ENCODE results near the gene ARHGAP8. TPM values are rescaled to one million over a fixed set of nuclear protein-coding genes. Genes with fewer than 3 reads are reported as not detected.
"Not testable (repeated sequence)": the region's sequence is repeated elsewhere in the genome, so short reads cannot be mapped to it uniquely, and the experiment has no call there.

The ARHGAP8 gene
- total RNA-seq, 4 donors from 2014 or later = 14.9 to 38.8 (median 18.3) TPM

DNA sequence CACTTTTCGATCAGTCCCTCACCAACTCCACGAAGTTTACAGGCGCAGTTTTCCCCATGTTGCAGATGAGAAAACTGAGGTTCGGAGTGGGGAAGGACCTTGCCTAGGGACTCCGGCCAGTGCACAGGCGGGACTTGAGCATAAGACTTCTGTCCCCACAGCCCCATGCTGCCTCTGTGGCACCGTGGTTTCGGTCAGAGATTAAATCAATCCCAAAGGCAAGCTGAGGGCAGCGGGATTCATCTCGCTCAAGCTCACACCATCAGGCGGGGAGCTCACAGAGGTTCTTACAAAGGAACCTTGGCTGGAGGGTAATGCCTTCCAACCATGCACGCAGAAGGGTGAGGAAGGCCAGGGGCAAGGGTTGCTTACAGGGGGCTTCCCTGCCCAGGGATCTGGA, 141.9 kb downstream of the ARHGAP8 start:
- H3K4me3 ChIP-seq = no peak overlapping the region
- H3K27me3 ChIP-seq = no peaks in the 10 kb centered on the region
- TF ChIP-seq POLR2A (IDR thresholded peaks at IDR 0.05) = no peak
- TF ChIP-seq, protein P1, sequence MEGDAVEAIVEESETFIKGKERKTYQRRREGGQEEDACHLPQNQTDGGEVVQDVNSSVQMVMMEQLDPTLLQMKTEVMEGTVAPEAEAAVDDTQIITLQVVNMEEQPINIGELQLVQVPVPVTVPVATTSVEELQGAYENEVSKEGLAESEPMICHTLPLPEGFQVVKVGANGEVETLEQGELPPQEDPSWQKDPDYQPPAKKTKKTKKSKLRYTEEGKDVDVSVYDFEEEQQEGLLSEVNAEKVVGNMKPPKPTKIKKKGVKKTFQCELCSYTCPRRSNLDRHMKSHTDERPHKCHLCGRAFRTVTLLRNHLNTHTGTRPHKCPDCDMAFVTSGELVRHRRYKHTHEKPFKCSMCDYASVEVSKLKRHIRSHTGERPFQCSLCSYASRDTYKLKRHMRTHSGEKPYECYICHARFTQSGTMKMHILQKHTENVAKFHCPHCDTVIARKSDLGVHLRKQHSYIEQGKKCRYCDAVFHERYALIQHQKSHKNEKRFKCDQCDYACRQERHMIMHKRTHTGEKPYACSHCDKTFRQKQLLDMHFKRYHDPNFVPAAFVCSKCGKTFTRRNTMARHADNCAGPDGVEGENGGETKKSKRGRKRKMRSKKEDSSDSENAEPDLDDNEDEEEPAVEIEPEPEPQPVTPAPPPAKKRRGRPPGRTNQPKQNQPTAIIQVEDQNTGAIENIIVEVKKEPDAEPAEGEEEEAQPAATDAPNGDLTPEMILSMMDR (IDR thresholded peaks at IDR 0.05) = no peak
- H3K36me3 ChIP-seq = no peaks in the 10 kb centered on the region
- H3K4me1 ChIP-seq = no peaks in the 10 kb centered on the region
- H3K9me3 ChIP-seq = no peaks in the 10 kb centered on the region
- DNase-seq = peak in 2 of 3 donors; percentile 13 to 27
- no peak overlapping the region for H3K27ac ChIP-seq

DNA sequence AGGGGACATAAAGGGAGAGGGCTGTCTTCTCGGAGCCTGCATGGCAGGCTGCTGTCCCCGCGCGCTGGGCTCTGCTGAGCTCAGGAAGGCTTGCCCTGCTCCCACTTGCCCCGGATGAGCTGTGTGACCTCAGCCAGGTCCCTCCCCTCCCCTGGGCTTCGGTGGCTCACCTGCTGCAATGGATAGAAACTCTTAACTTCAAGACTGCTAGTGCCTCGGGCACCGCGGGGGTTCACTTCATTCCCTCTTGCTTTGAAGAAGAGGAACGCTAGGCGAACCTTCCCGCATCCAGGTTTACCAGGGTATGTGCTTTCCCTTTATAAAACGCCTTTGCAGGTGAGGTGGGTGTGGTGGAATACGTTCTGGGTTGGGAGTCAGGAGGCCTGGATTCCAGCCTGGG, 142.4 kb downstream of the ARHGAP8 start:
- no peaks in the 10 kb centered on the region for H3K36me3 ChIP-seq
- DNase-seq = peak in 1 of 3 donors; percentile 27
- H3K27me3 ChIP-seq = no peaks in the 10 kb centered on the region
- no peak overlapping the region for H3K4me3 ChIP-seq
- H3K9me3 ChIP-seq = no peaks in the 10 kb centered on the region
- TF ChIP-seq POLR2A (IDR thresholded peaks at IDR 0.05) = no peak
- TF ChIP-seq, protein P1 (IDR thresholded peaks at IDR 0.05) = no peak
- no peaks in the 10 kb centered on the region for H3K4me1 ChIP-seq
- H3K27ac ChIP-seq = no peak overlapping the region

DNA sequence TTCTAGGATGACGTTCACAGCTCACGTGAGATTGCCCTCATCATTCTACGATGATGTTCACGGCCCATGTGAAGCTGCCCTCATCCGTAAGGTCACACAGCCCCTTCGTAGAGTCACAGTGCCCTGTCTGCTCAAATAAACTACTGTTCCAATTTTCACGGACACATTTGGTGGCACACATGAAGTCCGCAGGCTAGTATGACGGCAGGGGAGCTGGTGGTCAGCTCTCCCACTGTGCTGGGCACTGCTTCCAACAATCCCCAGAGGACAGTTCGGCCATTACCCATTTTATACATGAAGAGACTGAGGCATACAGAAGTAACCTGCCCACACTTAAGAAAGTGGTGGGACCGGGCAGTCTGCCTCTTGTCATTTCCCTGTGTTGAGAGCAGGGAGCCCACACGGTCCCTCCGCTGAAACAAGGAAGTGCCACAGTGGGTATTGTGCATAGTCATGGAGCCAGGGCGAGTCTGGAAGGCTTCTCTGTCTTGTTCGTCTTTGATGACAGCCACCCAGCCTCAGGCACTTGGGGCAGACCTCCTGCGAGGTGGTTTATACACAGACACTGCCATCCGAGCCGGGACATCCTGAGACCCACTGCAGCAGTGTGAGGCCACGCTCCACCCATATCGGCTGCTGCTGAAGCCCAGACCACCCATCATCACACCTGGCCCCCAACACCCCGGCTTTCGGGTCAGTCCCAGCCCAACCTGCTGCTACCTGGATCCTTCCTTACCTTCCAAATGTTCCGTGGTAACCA, 143.1 kb downstream of the ARHGAP8 start:
- TF ChIP-seq, protein P1 (IDR thresholded peaks at IDR 0.05) = no peak
- TF ChIP-seq POLR2A (IDR thresholded peaks at IDR 0.05) = no peak
- Histone ChIP-seq H3K9me3 (no peaks in the 10 kb centered on the region), H3K27me3 (no peaks in the 10 kb centered on the region), H3K4me3 (no peak overlapping the region), H3K27ac (no peak overlapping the region), H3K36me3 (no peaks in the 10 kb centered on the region), H3K4me1 (no peaks in the 10 kb centered on the region)
- peak in 1 of 3 donors; percentile 21 for DNase-seq

DNA sequence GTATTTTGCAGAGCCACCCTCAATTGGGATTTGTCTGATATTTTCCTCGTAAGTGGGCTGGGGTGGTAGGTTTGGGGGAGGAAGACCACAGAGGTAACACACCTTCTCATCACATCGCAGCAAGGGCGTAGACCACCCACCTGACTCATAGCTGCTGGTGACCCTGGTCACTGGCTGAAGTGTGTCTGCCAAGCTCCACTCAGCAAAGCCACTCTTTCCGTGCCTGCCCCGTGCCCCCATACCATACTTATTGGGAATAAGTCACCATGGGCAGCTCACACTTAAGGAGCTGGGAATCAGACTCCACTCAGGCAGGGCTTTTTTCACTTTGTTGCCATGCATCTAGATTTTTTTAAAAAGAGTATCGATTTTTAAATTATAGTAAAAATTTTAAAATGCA, 145.9 kb downstream of the ARHGAP8 start:
- no peaks in the 10 kb centered on the region for H3K36me3 ChIP-seq
- no peaks in the 10 kb centered on the region for H3K4me1 ChIP-seq
- peaks cover 0 to 14% (median 8%) of the 10 kb centered on the region in 4 donors for H3K9me3 ChIP-seq
- peak in 1 of 3 donors; percentile 13 for DNase-seq
- TF ChIP-seq POLR2A (IDR thresholded peaks at IDR 0.05) = no peak
- TF ChIP-seq, protein P1 (IDR thresholded peaks at IDR 0.05) = no peak
- H3K27ac ChIP-seq = no peak overlapping the region
- H3K27me3 ChIP-seq = no peaks in the 10 kb centered on the region
- no peak overlapping the region for H3K4me3 ChIP-seq

DNA sequence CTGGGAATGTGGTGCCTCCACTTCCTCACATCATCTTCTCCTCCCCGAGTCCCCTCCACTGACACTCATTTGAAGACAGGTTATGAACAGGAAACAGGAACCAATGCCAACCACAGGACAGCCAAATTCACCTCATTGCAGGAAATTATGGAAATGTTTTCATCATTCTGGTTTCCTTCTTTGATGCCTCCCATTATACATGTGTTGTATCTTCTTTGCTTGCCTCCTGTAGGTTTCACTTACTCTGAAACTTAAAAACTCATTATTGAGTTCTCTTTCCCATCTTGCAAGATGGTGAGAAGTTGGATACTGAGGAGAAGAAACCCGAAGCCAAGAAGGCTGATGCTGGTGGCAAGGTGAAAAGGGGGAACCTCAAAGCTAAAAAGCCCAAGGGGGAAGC, 148.9 kb downstream of the ARHGAP8 start:
- Histone ChIP-seq H3K4me3 (no peak overlapping the region), H3K27me3 (no peaks in the 10 kb centered on the region), H3K27ac (no peak overlapping the region), H3K4me1 (no peaks in the 10 kb centered on the region), H3K9me3 (peaks cover 0 to 14% (median 9%) of the 10 kb centered on the region in 4 donors), H3K36me3 (no peaks in the 10 kb centered on the region)
- no peak for DNase-seq
- TF ChIP-seq, protein P1 (IDR thresholded peaks at IDR 0.05) = no peak
- no peak for TF ChIP-seq POLR2A (IDR thresholded peaks at IDR 0.05)

DNA sequence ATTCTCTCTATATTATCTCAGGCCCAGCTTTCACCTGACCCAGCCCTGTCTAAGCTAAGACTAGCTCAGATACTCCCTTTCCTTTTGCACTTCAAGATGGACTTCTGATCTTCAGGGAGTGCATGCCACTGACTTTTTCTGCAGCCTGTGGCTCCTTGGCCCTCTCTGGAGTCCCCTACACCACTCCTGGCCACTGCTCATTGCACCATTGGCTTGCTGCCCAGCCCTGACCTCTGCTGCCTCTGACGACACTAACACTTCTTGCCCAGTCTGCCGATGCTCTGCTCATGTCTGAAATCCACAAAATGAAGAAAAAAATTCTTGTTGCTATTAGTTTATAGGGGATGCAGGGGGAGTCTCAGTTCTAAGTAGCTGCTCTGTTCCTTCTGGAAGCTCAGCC, 150.8 kb downstream of the ARHGAP8 start:
- not testable (repeated sequence) for H3K27ac ChIP-seq, H3K36me3 ChIP-seq, H3K4me3 ChIP-seq, DNase-seq, H3K27me3 ChIP-seq, H3K4me1 ChIP-seq
- peaks cover 0 to 14% (median 9%) of the 10 kb centered on the region in 4 donors for H3K9me3 ChIP-seq

DNA sequence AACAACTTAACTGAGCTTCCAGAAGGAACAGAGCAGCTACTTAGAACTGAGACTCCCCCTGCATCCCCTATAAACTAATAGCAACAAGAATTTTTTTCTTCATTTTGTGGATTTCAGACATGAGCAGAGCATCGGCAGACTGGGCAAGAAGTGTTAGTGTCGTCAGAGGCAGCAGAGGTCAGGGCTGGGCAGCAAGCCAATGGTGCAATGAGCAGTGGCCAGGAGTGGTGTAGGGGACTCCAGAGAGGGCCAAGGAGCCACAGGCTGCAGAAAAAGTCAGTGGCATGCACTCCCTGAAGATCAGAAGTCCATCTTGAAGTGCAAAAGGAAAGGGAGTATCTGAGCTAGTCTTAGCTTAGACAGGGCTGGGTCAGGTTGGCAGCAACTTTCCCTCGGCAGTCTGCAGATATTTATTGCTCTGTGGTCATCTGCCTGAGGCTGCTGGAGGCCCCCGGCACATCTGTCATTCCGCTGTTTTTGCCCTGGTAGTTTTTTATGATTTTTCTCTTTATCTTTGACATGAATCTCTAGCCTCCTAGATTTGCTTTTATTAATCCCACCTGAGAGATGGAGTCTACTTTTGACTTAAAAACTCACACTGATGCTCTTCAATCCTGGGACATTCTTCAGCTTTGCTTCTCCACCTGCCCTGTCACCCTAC, 152.2 kb downstream of the ARHGAP8 start:
- H3K36me3 ChIP-seq, DNase-seq, H3K4me3 ChIP-seq, H3K4me1 ChIP-seq, H3K27me3 ChIP-seq, H3K27ac ChIP-seq: not testable (repeated sequence)
- peaks cover 0 to 14% (median 9%) of the 10 kb centered on the region in 4 donors for H3K9me3 ChIP-seq
